RPMI8226 (cell line): ENCODE data around the gene INS.
A peak's percentile ranks its signal among the peaks of the same experiment; 100 is the strongest.
"Not testable (repeated sequence)": the region's sequence is repeated elsewhere in the genome, so short reads cannot be mapped to it uniquely, and the experiment has no call there.

Experiments used
- DNase-seq: peaks from one replicate; pipeline ENCODE4 v3.0.0-alpha.2; 2015

INS gene

GRCh38 chr11:2130881-2131352, 30.1 kb downstream of the INS start:
- no peak for DNase-seq

- DNase-seq = no peak
Measured at GRCh38 chr11:2129699-2130366, 31.2 kb downstream of the INS start.

- no peak for DNase-seq
Measured at GRCh38 chr11:2129308-2129698, 31.7 kb downstream of the INS start.

GRCh38 chr11:2128511-2129307, 32.3 kb downstream of the INS start:
- no peak for DNase-seq

GRCh38 chr11:2128130-2128510, 32.9 kb downstream of the INS start:
- DNase-seq = no peak

- DNase-seq = no peak
Measured at GRCh38 chr11:2127482-2128129, 33.4 kb downstream of the INS start.

- DNase-seq = no peak
Measured at GRCh38 chr11:2126520-2127085, 34.4 kb downstream of the INS start.

GRCh38 chr11:2124736-2125484, 36.1 kb downstream of the INS start:
- DNase-seq = not testable (repeated sequence)

- no peak for DNase-seq
Measured at GRCh38 chr11:2123628-2123960, 37.4 kb downstream of the INS start.

GRCh38 chr11:2122907-2123627, 37.9 kb downstream of the INS start:
- DNase-seq = peak; percentile 35

- peak; percentile 22 for DNase-seq
Measured at GRCh38 chr11:2122222-2122906, 38.6 kb downstream of the INS start.

GRCh38 chr11:2121227-2122130, 39.5 kb downstream of the INS start:
- DNase-seq = no peak

GRCh38 chr11:2120359-2121100, 40.5 kb downstream of the INS start:
- no peak for DNase-seq

- no peak for DNase-seq
Measured at GRCh38 chr11:2118677-2119076, 42.3 kb downstream of the INS start.

- DNase-seq = no peak
Measured at GRCh38 chr11:2116680-2117079, 44.3 kb downstream of the INS start.

- no peak for DNase-seq
Measured at GRCh38 chr11:2115308-2115707, 45.7 kb downstream of the INS start.

- no peak for DNase-seq
Measured at GRCh38 chr11:2114430-2115241, 46.4 kb downstream of the INS start.

- no peak for DNase-seq
Measured at GRCh38 chr11:2113776-2114175, 47.2 kb downstream of the INS start.

- DNase-seq = no peak
Measured at GRCh38 chr11:2110521-2110920, 50.5 kb downstream of the INS start.
